ENCODE measurements around the gene ENAM. TPM values are rescaled to one million over a fixed set of nuclear protein-coding genes. Genes with fewer than 3 reads are reported as not detected.

Gene ENAM
- total and polyA plus RNA-seq, 10 of the 15 experiments (the other 5 are each of a cell fraction or from before 2014, with no cell fraction given), result 0.04 to 1.3 (median 0.21) TPM

DNA sequence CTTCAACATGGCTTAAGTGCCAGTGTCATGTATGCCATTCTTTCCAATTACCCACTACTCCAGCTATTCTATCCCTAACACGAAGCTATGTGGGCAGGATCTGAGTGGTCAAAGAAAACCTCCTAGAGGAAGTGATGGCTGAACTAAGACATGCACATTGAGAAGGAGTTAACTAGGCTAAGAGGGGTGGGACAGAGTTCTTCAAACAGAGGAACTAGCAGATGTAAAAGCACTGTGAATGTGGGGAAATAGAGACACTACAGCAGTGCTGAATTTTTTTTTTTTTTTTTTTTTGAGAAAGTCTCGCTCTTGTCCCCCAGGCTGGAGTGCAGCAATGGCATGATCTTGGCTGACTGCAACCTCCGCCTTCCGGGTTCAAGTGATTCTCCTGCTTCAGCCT lies 31.6 kb downstream of the ENAM start:
- ChIA-PET RAD21 (ENCODE audit: unreplicated experiment) (interaction anchor here (0.6 to 2.2 kb wide), 5 partner anchors 25 to 407 kb away, joined by 3 to 7 read pairs (median 3); no protein-coding TSS in a partner anchor), SMC1A (ENCODE audit: uncharacterized antibody, unreplicated experiment) (interaction anchor here (1.2 to 13.0 kb wide), 4 partner anchors 19 to 74 kb away, joined by 3 to 170 read pairs (median 6); no protein-coding TSS in a partner anchor), CTCF (interaction anchor here (0.6 to 1.8 kb wide), 3 partner anchors 9 to 17 kb away, joined by 4 read pairs; no protein-coding TSS in a partner anchor), POLR2A (interaction anchor here (0.7 kb wide), 1 partner anchor 159 kb away, joined by 4 read pairs; no protein-coding TSS in a partner anchor)
- no peak overlapping the region for H2AFZ ChIP-seq (ENCODE audit: control insufficient read depth, low read depth, low read length)
- H3K9me3 ChIP-seq (replicated peaks; ENCODE audit: control insufficient read depth, insufficient read depth, low read length), result no peaks in the 10 kb centered on the region
- BruUV-seq (replicated peaks), result no TSS peak
- in situ Hi-C loops (cut with MboI), result no loop called here
- H3K4me3 ChIP-seq, result no peak overlapping the region
- 0 out of 2 replicates have a peak overlapping the region, but pooled peaks have one; percentile 15 for H3K4me2 ChIP-seq (ENCODE audit: control insufficient read depth, insufficient read depth)
- peaks cover 0 to 3% of the 10 kb centered on the region in 2 experiments; a peak in 1 of 4 replicates for H3K36me3 ChIP-seq (ENCODE audit: control insufficient read depth in 2 of 2, insufficient read depth in 2 of 2, low read length in 1 of 2)
- intact Hi-C loops (cut with micrococcal nuclease; ENCODE audit: unreplicated experiment), result no loop called here
- no peak overlapping the region for H3K27ac ChIP-seq (ENCODE audit: control insufficient read depth, insufficient read depth)
- ATAC-seq (peak; percentile 45), FAIRE-seq (no peak), DNase-seq (ENCODE audit: low read depth, low spot score) (no peak)
- 86% methylated on average over 4 of the region's 4 CpGs for WGBS (ENCODE audit: insufficient coverage, insufficient replicate concordance, low lambda C conversion rate, missing lambda C conversion rate)
- TF ChIP-seq ZBED1 (IDR thresholded peaks at IDR 0.05; ENCODE audit: borderline replicate concordance) (no peak), DPF2 (IDR thresholded peaks at IDR 0.05) (no peak), ATF7 (IDR thresholded peaks at IDR 0.05; ENCODE audit: low read depth) (no peak), SUPT20H (IDR thresholded peaks at IDR 0.05; ENCODE audit: borderline replicate concordance, control insufficient read depth, low read depth, low read length) (no peak), BMI1 (IDR thresholded peaks at IDR 0.05; ENCODE audit: borderline replicate concordance) (no peak), POLR2AphosphoS5 (IDR thresholded peaks at IDR 0.05; ENCODE audit: low read length) (no peak), MYC (IDR thresholded peaks at IDR 0.05; ENCODE audit: insufficient read depth, insufficient read length, insufficient replicate concordance, low read length, severe bottlenecking) (no peak), KDM1A (IDR thresholded peaks at IDR 0.05; ENCODE audit: borderline replicate concordance) (no peak), NR2F1 (conservative IDR thresholded peaks at IDR 0.05) (no peak), BACH1 (IDR thresholded peaks at IDR 0.05; ENCODE audit: borderline replicate concordance) (no peak), CHD2 (IDR thresholded peaks at IDR 0.05; ENCODE audit: borderline replicate concordance, low read depth, low read length) (no peak), NFYA (IDR thresholded peaks at IDR 0.05; ENCODE audit: borderline replicate concordance, low read depth, low read length) (no peak), MEF2A (IDR thresholded peaks at IDR 0.05; ENCODE audit: insufficient read depth, low read depth, low read length) (no peak), SMC3 (IDR thresholded peaks at IDR 0.05; ENCODE audit: borderline replicate concordance, low read length) (no peak)
- TF ChIP-seq, protein P1, sequence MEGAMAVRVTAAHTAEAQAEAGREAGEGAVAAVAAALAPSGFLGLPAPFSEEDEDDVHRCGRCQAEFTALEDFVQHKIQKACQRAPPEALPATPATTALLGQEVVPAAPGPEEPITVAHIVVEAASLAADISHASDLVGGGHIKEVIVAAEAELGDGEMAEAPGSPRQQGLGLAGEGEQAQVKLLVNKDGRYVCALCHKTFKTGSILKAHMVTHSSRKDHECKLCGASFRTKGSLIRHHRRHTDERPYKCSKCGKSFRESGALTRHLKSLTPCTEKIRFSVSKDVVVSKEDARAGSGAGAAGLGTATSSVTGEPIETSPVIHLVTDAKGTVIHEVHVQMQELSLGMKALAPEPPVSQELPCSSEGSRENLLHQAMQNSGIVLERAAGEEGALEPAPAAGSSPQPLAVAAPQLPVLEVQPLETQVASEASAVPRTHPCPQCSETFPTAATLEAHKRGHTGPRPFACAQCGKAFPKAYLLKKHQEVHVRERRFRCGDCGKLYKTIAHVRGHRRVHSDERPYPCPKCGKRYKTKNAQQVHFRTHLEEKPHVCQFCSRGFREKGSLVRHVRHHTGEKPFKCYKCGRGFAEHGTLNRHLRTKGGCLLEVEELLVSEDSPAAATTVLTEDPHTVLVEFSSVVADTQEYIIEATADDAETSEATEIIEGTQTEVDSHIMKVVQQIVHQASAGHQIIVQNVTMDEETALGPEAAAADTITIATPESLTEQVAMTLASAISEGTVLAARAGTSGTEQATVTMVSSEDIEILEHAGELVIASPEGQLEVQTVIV (IDR thresholded peaks at IDR 0.05; ENCODE audit: borderline replicate concordance, partially characterized antibody), result no peak
- TF ChIP-seq, protein P2, sequence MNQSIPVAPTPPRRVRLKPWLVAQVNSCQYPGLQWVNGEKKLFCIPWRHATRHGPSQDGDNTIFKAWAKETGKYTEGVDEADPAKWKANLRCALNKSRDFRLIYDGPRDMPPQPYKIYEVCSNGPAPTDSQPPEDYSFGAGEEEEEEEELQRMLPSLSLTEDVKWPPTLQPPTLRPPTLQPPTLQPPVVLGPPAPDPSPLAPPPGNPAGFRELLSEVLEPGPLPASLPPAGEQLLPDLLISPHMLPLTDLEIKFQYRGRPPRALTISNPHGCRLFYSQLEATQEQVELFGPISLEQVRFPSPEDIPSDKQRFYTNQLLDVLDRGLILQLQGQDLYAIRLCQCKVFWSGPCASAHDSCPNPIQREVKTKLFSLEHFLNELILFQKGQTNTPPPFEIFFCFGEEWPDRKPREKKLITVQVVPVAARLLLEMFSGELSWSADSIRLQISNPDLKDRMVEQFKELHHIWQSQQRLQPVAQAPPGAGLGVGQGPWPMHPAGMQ (IDR thresholded peaks at IDR 0.05; ENCODE audit: borderline replicate concordance), result no peak
- TF ChIP-seq, protein P3, sequence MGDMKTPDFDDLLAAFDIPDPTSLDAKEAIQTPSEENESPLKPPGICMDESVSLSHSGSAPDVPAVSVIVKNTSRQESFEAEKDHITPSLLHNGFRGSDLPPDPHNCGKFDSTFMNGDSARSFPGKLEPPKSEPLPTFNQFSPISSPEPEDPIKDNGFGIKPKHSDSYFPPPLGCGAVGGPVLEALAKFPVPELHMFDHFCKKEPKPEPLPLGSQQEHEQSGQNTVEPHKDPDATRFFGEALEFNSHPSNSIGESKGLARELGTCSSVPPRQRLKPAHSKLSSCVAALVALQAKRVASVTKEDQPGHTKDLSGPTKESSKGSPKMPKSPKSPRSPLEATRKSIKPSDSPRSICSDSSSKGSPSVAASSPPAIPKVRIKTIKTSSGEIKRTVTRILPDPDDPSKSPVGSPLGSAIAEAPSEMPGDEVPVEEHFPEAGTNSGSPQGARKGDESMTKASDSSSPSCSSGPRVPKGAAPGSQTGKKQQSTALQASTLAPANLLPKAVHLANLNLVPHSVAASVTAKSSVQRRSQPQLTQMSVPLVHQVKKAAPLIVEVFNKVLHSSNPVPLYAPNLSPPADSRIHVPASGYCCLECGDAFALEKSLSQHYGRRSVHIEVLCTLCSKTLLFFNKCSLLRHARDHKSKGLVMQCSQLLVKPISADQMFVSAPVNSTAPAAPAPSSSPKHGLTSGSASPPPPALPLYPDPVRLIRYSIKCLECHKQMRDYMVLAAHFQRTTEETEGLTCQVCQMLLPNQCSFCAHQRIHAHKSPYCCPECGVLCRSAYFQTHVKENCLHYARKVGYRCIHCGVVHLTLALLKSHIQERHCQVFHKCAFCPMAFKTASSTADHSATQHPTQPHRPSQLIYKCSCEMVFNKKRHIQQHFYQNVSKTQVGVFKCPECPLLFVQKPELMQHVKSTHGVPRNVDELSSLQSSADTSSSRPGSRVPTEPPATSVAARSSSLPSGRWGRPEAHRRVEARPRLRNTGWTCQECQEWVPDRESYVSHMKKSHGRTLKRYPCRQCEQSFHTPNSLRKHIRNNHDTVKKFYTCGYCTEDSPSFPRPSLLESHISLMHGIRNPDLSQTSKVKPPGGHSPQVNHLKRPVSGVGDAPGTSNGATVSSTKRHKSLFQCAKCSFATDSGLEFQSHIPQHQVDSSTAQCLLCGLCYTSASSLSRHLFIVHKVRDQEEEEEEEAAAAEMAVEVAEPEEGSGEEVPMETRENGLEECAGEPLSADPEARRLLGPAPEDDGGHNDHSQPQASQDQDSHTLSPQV (IDR thresholded peaks at IDR 0.05), result no peak
- no peak overlapping the region for H3K9ac ChIP-seq (ENCODE audit: control insufficient read depth, insufficient read depth, low read length)
- H3K27me3 ChIP-seq (replicated peaks in 1 of 2; ENCODE audit: control insufficient read depth in 2 of 2, insufficient read depth in 2 of 2, low read length in 1 of 2), result no peaks in the 10 kb centered on the region
- H4K20me1 ChIP-seq (ENCODE audit: control insufficient read depth, insufficient read depth), result no peaks in the 10 kb centered on the region
- peaks cover 10% of the 10 kb centered on the region for H3K79me2 ChIP-seq (ENCODE audit: control insufficient read depth, insufficient read depth, low read length)
- H3K4me1 ChIP-seq (ENCODE audit: control insufficient read depth, insufficient read depth, low read length), result no peaks in the 10 kb centered on the region; the same call in 1 of the 2 replicates

All from GM12878 (cell line).